Left colon (tissue), 2 donors: ENCODE results near the gene ADAMTS10. TPM values are rescaled to one million over a fixed set of nuclear protein-coding genes. Genes with fewer than 3 reads are reported as not detected.

ENCODE experiments used
- ATAC-seq: fragments of 200-7000 bp; cut with Tn5 transposase; one replicate; pipeline ENCODE4 v1.9.1; 2020; ENCODE audit warnings: mild to moderate bottlenecking, moderate library complexity
- DNase-seq, 2 donors: peaks; one replicate each; pipeline ENCODE4 v3.0.0-alpha.2; 2020
- intact Hi-C, 2 donors: fragments of 100-400 bp; cut with DNase I in 1 of 2; cut with micrococcal nuclease in 1 of 2; formaldehyde crosslinking; loops; one replicate each; pipeline versions ENCODE4 v1.11.2 to v1.14.0; 2022; cut with DNase I, micrococcal nuclease
- total RNA-seq, 2 donors: library from RNA; stranded (reverse); fragmentation: NEBNext Ultra II Directional; extraction: Animal tissue kit (Norgen Biotek cat#: 25700); gene quantifications; one replicate each; pipeline ENCODE4 v1.2.1, GENCODE V29; 2021
- donor health status: DM: no; HTN: no; CAD: no.
- donor health status: DM: yes; HTN: yes; CAD: no.

Gene ADAMTS10
- total RNA-seq, 2 donors from 2014 or later, result 4.2 to 8.9 TPM

DNA sequence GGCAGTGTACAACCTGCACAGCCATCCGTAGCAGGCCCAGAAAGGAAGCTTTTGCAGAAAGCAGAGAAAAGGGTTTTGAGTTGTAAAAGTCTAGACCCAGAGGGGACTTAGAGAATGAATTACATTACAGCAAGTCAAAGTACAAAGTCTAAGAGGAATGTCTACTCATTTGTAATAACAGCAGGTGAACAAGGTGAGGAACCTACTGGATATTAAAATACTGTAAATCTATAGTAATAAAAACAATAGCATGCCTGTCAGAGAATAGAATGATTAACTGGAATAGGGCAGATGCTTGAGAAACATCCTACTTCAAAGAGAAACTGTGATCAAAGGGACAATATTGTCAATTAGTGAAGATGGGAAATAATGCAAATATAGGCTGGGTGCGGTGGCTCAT lies 78.3 kb downstream of the ADAMTS10 start:
- intact Hi-C loops, result no loop called here
- DNase-seq, result no peak
- peak; percentile 63 for ATAC-seq

DNA sequence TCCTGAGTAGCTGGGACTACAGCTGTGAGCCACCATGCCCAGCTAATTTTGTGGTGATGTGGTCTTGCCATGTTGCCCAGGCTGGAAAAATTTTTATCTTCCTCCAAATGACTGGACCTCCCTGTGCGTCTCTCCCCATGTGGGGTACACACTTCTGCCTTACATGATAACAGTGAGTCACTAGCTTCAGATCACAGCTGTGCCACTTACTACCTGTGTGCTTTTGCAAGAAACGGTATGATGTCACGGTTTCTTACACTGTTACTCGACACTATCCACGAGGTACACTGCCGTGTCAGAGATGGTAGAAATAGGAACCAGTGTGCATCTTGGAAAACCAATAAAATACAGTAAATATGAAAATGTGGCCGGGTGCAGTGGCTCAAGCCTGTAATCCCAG lies 79.0 kb downstream of the ADAMTS10 start:
- intact Hi-C loops, result no loop called here
- DNase-seq (no peak), ATAC-seq (no peak)

Other genes with a start within 250 kb of the ADAMTS10 start
- gene ANGPTL4, start 246.6 kb downstream of the ADAMTS10 start, total RNA-seq, result 1 to 10 TPM; 3.2 TPM
- gene RAB11B, start 220.4 kb downstream of the ADAMTS10 start, total RNA-seq, result 100 to 1,000 TPM; 112 to 135 TPM
- gene MARCHF2, start 197.4 kb downstream of the ADAMTS10 start, total RNA-seq, result 10 to 100 TPM; 27.2 to 46.6 TPM
- gene HNRNPM, start 165.7 kb downstream of the ADAMTS10 start, total RNA-seq, result 100 to 1,000 TPM in 1 of 2 donors, 10 to 100 TPM in 1; 99.8 to 136 TPM
- gene PRAM1, start 108.1 kb downstream of the ADAMTS10 start, total RNA-seq, result under 1 TPM; 0.46 to 0.70 TPM
- gene ZNF414, start 96.5 kb downstream of the ADAMTS10 start, total RNA-seq, result 10 to 100 TPM; 22.1 to 22.4 TPM
- 10 to 100 TPM in 1 of 2 donors, 1 to 10 TPM in 1; 5.4 to 12.1 TPM for gene MYO1F, start 33.3 kb downstream of the ADAMTS10 start, total RNA-seq
- not detected for gene NFILZ, start 19.9 kb upstream of the ADAMTS10 start, total RNA-seq
- gene ACTL9, start 88.1 kb upstream of the ADAMTS10 start, total RNA-seq, result not detected
- not detected for gene OR2Z1, start 110.9 kb upstream of the ADAMTS10 start, total RNA-seq
- 10 to 100 TPM; 17.2 to 18.3 TPM for gene ZNF558, start 221.6 kb upstream of the ADAMTS10 start, total RNA-seq
- not detected for gene MBD3L1, start 221.7 kb upstream of the ADAMTS10 start, total RNA-seq